Fibroblast of skin of right quadriceps (primary cell): ENCODE results near the gene CCL17.
"Not testable (repeated sequence)": the region's sequence is repeated elsewhere in the genome, so short reads cannot be mapped to it uniquely, and the experiment has no call there.

Experiments used
- DNase-seq: peaks from one replicate; pipeline ENCODE4 v3.0.0-alpha.2; 2013

CCL17 gene

GRCh38 chr16:57379579-57379978, 25.0 kb upstream of the CCL17 start:
- DNase-seq = no peak

DNA sequence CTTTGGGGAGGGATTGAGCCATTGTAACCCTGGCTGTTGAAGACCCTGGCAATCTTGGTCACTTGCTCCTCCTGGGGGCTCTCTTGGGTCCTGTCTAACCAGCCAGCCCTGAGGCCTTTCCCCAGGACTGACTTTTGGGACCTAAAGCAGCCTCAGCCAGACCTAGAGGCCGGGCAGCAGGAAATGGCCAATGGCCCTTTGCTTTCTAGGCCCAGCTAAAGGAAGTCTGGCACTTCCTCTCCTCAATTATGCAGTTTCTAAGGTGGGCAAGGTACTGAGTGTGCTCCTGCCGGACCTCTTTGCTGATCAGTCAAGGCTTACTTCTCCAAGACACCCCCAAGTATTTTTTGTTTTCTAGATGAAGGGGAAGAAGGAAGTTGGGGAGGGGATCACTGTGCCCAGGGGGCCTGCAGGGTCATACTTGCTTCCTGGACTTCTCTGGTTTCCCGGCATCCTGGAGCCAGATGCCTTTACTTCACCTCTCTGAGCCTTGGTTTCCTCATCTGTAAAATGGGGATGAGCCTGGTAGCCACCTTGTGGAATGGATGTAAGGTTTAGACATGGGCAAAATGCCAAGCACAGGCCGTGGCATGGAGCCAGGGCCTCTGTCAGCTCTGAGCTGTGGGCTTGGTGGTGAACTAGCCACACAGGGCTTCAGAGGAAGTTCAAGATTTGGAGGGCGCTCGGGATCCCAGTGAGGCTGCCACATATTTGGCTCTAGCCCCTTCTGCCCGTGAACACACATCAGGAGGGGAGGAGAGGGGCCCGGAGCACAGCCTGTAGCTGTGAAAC, 23.7 kb upstream of the CCL17 start:
- no peak for DNase-seq

- no peak for DNase-seq
Observed at GRCh38 chr16:57381791-57382534, 22.6 kb upstream of the CCL17 start.

- DNase-seq = no peak
Observed at GRCh38 chr16:57382535-57383275, 21.9 kb upstream of the CCL17 start.

- DNase-seq = peak; percentile 45
Observed at GRCh38 chr16:57383276-57384247, 21.0 kb upstream of the CCL17 start.

- no peak for DNase-seq
Observed at GRCh38 chr16:57384248-57385070, 20.1 kb upstream of the CCL17 start.

GRCh38 chr16:57385083-57385482, 19.5 kb upstream of the CCL17 start:
- DNase-seq = no peak

- DNase-seq = peak; percentile 59
Observed at GRCh38 chr16:57386381-57386951, 18.1 kb upstream of the CCL17 start.

DNA sequence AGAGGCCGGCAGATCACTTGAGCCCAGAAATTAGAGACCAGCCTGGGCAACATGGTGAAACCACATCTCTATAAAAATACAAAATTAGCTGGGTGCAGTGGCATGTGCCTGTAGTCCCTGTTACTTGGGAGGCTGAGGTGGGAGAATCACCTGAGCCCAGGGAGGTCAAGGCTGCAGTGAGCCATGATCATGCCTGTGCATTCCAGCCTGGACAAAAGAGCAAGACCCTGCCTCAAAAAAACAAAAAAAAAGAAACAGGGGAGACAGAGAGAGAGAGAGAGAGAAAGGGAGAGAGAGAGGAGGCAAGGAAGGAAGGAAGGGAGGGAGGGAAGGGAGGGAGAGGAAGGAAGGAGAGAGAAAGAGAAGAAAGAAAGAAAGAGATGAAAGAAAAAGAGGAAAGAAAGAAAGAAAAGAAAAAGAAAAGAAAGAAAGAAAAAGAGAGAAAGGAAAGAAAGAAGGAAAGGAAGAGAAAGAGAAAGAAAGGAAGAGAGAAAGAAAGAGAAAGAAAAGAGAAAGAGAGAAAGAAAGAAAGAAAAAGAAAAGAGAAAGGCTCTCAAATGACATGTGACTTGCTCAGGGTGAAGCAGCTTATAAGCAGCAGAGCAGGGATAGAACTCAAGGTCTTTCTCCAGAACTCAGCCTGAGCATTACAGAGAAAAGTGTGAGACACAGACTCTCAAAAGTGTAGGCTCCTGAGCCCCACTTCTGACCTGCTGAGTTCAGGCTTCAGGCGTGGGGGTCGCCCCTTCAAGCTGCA, 16.8 kb upstream of the CCL17 start:
- no peak for DNase-seq

GRCh38 chr16:57388359-57389086, 16.0 kb upstream of the CCL17 start:
- DNase-seq = no peak

DNA sequence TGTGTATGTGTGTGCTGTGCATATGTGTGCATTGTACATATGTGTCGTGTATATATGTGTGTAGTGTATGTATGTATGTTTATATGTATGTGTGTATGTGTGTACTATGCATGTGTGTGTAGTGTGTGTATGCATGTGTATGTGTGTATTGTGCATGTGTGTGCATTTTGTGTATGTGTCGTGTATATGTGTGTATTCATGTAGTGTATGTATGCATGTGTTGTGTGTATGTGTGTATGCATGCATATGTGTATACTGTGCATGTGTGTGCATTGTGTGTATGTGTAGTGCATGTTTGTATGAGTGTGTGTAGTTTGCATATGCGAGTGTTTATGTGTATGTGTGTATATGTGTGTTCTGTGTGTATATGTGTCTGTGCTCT, 15.5 kb upstream of the CCL17 start:
- no peak for DNase-seq

DNA sequence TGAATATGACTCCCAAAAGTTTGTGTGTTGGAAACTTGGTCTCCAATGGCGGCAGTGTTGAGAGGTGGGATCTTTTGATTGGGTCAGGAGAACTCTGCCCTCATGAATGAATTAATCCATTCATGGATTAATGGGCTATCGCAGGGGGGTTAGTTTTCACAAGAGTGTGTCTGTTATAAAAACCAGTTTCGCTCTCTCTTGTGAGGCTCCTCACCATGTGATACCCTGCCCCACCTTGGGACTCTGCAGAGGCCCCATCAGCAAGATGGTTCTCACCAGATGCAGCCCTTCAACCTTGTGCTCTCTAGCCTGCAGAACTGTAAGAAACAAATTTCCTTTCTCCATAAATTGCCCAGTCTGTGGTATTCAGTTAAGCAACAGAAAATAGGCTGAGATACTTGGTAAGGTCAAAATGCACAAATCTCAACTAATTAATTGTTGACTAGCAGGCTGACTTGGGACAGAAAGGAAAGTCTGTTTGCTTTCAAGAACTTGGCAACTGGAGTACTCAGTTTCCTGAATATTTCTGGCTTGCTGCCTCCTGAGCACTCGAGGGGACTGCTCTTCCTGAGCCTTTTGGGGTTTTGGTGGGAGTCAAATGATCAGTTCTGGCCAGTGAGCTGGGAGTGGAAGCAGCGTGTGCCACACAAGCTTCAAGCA, 13.8 kb upstream of the CCL17 start:
- DNase-seq = no peak

DNA sequence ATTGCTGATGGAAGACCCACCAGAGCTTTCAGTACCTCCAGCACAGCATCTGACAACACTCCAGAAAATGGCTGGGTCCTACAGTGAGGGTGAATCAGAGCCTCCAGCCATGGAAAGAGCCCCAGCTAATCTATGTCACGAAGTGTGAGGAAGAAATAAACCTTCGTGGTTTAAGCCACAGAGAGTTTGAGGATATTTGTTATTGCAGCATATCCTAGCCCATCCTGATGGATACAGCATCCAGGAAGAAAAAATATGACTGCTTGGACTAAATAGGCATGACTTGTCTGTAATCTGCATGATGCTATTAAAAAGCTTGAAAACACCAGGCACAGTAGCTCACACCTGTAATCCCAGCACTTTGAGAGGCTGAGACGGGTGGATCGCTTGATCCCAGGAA, 13.3 kb upstream of the CCL17 start:
- no peak for DNase-seq

- no peak for DNase-seq
Observed at GRCh38 chr16:57391708-57392107, 12.9 kb upstream of the CCL17 start.

DNA sequence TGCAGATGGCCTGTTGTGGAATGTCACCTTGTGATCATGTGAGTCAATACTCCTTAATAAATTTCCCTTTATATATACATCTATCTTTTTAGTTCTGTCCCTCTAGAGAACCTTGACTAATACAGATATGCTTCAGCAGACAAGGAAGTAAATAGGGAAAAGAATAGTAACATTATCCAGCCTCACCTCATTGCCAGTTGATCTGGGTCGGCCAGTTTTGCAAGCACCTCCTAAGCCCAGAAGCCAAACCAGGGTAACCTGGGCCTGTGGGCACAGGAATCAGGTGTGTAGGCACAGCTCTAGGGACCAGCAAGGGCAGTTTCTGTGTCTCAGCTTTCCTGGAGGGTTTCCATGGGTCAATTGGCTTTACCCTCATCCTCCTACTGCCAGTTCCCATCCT, 11.9 kb upstream of the CCL17 start:
- no peak for DNase-seq

DNA sequence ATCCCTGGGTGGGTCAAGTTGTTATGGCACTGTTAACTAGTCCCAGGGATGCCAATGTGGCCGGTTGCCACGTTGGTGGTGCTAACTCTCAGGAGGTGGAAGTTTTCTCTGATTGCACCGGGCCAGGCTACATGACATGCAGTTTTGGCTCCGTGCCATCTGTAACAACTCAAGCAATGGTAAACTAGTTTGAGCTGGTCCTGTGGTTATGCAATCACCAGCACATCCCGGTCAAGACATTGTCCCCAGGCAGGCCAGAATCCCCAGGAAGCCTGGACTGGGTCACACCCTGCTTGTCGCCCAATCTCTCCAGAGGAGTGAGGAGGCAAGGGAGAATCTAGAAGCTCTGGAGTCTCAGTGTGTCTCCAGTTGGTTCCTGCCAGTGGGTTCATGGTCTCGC, 10.1 kb upstream of the CCL17 start:
- no peak for DNase-seq

GRCh38 chr16:57395026-57395425, 9.5 kb upstream of the CCL17 start:
- no peak for DNase-seq

GRCh38 chr16:57396786-57397185, 7.8 kb upstream of the CCL17 start:
- DNase-seq = no peak

- DNase-seq = not testable (repeated sequence)
Observed at GRCh38 chr16:57397493-57397892, 7.1 kb upstream of the CCL17 start.
